ENCODE data around the gene MRPL54. TPM values are rescaled to one million over a fixed set of nuclear protein-coding genes. Genes with fewer than 3 reads are reported as not detected.

Gene MRPL54
- polyA plus RNA-seq, 2 of the 4 experiments (the other 2 are of a cell fraction), result 30.8 to 47.5 TPM

DNA sequence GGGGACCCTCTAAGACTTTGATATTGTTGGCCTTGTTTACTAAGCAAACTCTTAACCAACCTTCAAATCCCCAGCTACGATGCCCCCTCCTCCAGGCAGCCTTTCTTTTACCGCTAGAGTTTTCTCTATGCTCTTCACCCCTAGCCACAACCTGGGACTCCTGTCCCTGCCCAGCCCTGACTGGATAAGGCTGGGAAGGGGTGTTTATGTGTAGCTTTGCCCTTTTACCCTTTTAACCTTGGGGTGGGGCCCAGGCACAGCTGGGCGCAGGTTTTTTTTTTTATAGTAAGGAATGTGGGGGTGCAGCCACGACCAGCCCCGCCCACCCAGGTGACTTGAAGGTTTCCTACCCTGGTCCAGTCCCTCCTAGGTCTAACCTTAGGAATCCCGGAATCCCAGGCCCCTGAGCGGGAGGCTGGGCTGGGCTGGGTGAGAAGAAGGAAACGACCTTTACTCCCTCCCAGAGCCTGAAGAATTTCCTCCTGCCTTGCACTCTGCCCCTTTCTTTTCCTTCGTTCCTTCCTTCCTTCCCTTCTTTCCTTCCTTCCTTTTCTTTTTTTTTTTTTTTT is 42.0 kb upstream of the MRPL54 start:
- ChIA-PET POLR2A (no interaction called here), CTCF (interaction anchor here (0.7 to 7.5 kb wide), 7 partner anchors 14 to 770 kb away, joined by 3 to 57 read pairs (median 4); partner anchors contain the start of genes MRPL54, PIP5K1C and TJP3)
- DNase-seq (ENCODE audit: low read depth in 1 of 2, low spot score in 1 of 2), result peak in 1 of 2 experiments; percentile 58
- 15% methylated on average over 9 of the region's 9 CpGs for WGBS (ENCODE audit: missing lambda C conversion rate)
- no peak overlapping the region for H3K4me3 ChIP-seq
- peak; percentile 49 to 60; a peak in 3 of 6 replicates for ATAC-seq
- peaks cover 32% of the 10 kb centered on the region for H3K4me1 ChIP-seq
- no peaks in the 10 kb centered on the region for H3K9me3 ChIP-seq
- TF ChIP-seq, protein P1, sequence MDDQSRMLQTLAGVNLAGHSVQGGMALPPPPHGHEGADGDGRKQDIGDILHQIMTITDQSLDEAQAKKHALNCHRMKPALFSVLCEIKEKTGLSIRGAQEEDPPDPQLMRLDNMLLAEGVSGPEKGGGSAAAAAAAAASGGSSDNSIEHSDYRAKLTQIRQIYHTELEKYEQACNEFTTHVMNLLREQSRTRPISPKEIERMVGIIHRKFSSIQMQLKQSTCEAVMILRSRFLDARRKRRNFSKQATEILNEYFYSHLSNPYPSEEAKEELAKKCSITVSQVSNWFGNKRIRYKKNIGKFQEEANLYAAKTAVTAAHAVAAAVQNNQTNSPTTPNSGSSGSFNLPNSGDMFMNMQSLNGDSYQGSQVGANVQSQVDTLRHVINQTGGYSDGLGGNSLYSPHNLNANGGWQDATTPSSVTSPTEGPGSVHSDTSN (IDR thresholded peaks at IDR 0.05), result no peak
- TF ChIP-seq ZFP36 (IDR thresholded peaks at IDR 0.05; ENCODE audit: borderline replicate concordance, partially characterized antibody), result peak; percentile 35
- FAIRE-seq, result no peak
- H3K27ac ChIP-seq, result peak overlapping the region in 1 of 2 experiments; percentile 77; a peak in 3 of 6 replicates
- peak overlapping the region; percentile 89 for H3K4me2 ChIP-seq

- peak; percentile 75 to 78 for ATAC-seq
- peaks cover 35% of the 10 kb centered on the region for H3K4me1 ChIP-seq
- H3K4me3 ChIP-seq, result peak overlapping the region; percentile 38
- 47% methylated on average over 14 of the region's 46 CpGs for WGBS (ENCODE audit: missing lambda C conversion rate)
- POLR2A ChIA-PET, result no interaction called here
- DNase-seq (ENCODE audit: low read depth in 1 of 2, low spot score in 1 of 2), result peak; percentile 68 to 91
- H3K9me3 ChIP-seq, result no peaks in the 10 kb centered on the region
- H3K27ac ChIP-seq, result peak overlapping the region; percentile 51 to 77; a peak in 4 of 6 replicates
- CTCF ChIA-PET, result interaction anchor here (0.9 to 7.5 kb wide), 5 partner anchors 10 to 55 kb away, joined by 3 to 57 read pairs (median 11); partner anchors contain the start of genes PIP5K1C and TJP3
- peak overlapping the region; percentile 89 for H3K4me2 ChIP-seq
- no peak for FAIRE-seq
- TF ChIP-seq POLR2AphosphoS2 (conservative IDR thresholded peaks at IDR 0.05; ENCODE audit: low read length) (no peak), RNF2 (IDR thresholded peaks at IDR 0.05; ENCODE audit: borderline replicate concordance, low read depth) (no peak), EHMT2 (IDR thresholded peaks at IDR 0.05; ENCODE audit: low read depth) (no peak), MAX (IDR thresholded peaks at IDR 0.05) (peak; percentile 73), MAFK (IDR thresholded peaks at IDR 0.05; ENCODE audit: partially characterized antibody) (no peak), CBX2 (IDR thresholded peaks at IDR 0.05; ENCODE audit: borderline replicate concordance, low read depth) (no peak), CEBPB (IDR thresholded peaks at IDR 0.05) (no peak), ZFP36 (IDR thresholded peaks at IDR 0.05; ENCODE audit: borderline replicate concordance, partially characterized antibody) (no peak), TP53 (CRISPR knock-in tag; IDR thresholded peaks at IDR 0.05) (no peak), POLR2A (IDR thresholded peaks at IDR 0.05; ENCODE audit: low read length) (no peak), EHF (CRISPR knock-in tag; IDR thresholded peaks at IDR 0.05) (no peak), MAZ (IDR thresholded peaks at IDR 0.05; ENCODE audit: borderline replicate concordance, low read depth, low read length) (peak; percentile 92; the same call in 1 of the 2 replicates), SREBF2 (IDR thresholded peaks at IDR 0.05) (no peak), HOXB5 (CRISPR knock-in tag; IDR thresholded peaks at IDR 0.05) (no peak), FOXS1 (CRISPR knock-in tag; IDR thresholded peaks at IDR 0.05) (no peak), E2F6 (IDR thresholded peaks at IDR 0.05; ENCODE audit: borderline replicate concordance, low read depth) (0 out of 2 replicates have a peak, but pooled peaks have one; percentile 35), CBX8 (IDR thresholded peaks at IDR 0.05) (no peak), JUN (IDR thresholded peaks at IDR 0.05) (peak in 1 of 2 experiments; percentile 63; a peak in 2 of 5 replicates), RCOR1 (IDR thresholded peaks at IDR 0.05; ENCODE audit: low read depth, low read length) (peak; percentile 95; the same call in 1 of the 2 replicates), HOXB13 (CRISPR knock-in tag; IDR thresholded peaks at IDR 0.05; ENCODE audit: low read depth) (no peak), PHF8 (IDR thresholded peaks at IDR 0.05; ENCODE audit: borderline replicate concordance, low read depth) (no peak), ZSCAN20 (CRISPR knock-in tag; IDR thresholded peaks at IDR 0.05) (no peak), GATA3 (IDR thresholded peaks at IDR 0.05; ENCODE audit: borderline replicate concordance) (peak; percentile 33; the same call in 1 of the 2 replicates), ELK1 (IDR thresholded peaks at IDR 0.05; ENCODE audit: low read depth, low read length) (no peak), SMC3 (IDR thresholded peaks at IDR 0.05) (no peak)
- TF ChIP-seq, protein P1 (IDR thresholded peaks at IDR 0.05), result peak; percentile 46; the same call in 1 of the 2 replicates
- TF ChIP-seq, protein P2, sequence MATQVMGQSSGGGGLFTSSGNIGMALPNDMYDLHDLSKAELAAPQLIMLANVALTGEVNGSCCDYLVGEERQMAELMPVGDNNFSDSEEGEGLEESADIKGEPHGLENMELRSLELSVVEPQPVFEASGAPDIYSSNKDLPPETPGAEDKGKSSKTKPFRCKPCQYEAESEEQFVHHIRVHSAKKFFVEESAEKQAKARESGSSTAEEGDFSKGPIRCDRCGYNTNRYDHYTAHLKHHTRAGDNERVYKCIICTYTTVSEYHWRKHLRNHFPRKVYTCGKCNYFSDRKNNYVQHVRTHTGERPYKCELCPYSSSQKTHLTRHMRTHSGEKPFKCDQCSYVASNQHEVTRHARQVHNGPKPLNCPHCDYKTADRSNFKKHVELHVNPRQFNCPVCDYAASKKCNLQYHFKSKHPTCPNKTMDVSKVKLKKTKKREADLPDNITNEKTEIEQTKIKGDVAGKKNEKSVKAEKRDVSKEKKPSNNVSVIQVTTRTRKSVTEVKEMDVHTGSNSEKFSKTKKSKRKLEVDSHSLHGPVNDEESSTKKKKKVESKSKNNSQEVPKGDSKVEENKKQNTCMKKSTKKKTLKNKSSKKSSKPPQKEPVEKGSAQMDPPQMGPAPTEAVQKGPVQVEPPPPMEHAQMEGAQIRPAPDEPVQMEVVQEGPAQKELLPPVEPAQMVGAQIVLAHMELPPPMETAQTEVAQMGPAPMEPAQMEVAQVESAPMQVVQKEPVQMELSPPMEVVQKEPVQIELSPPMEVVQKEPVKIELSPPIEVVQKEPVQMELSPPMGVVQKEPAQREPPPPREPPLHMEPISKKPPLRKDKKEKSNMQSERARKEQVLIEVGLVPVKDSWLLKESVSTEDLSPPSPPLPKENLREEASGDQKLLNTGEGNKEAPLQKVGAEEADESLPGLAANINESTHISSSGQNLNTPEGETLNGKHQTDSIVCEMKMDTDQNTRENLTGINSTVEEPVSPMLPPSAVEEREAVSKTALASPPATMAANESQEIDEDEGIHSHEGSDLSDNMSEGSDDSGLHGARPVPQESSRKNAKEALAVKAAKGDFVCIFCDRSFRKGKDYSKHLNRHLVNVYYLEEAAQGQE (IDR thresholded peaks at IDR 0.05), result no peak
Measured at GRCh38 chr19:3721131-3721886, 41.2 kb upstream of the MRPL54 start.

All from A549 (cell line).